Keratinocyte (primary cell): ENCODE results near the gene UPP1.

ENCODE experiments used
- EZH2 ChIP-seq: IDR thresholded peaks from one replicate; pipeline ENCODE4 v1.6.1; 2012; ENCODE audit warnings: inconsistent platforms, mild to moderate bottlenecking, low read length, moderate library complexity
- TF ChIP-seq, protein P1 (sequence below), 3 experiments: IDR thresholded peaks in 1 of 3; conservative IDR thresholded peaks in 1 of 3; optimal IDR thresholded peaks in 1 of 3; 2 replicates in 2 of 3; 3 replicates in 1 of 3; pipeline versions ENCODE3 to v1.5.1; 2011; ENCODE audit warnings: low read length in 3 of 3, mild to moderate bottlenecking in 3 of 3, moderate library complexity in 2 of 3, control low read depth in 1 of 3, inconsistent platforms in 1 of 3; ENCODE audit not compliant: insufficient read depth in 2 of 3; ENCODE audit errors: extremely low read depth in 1 of 3

DNA sequence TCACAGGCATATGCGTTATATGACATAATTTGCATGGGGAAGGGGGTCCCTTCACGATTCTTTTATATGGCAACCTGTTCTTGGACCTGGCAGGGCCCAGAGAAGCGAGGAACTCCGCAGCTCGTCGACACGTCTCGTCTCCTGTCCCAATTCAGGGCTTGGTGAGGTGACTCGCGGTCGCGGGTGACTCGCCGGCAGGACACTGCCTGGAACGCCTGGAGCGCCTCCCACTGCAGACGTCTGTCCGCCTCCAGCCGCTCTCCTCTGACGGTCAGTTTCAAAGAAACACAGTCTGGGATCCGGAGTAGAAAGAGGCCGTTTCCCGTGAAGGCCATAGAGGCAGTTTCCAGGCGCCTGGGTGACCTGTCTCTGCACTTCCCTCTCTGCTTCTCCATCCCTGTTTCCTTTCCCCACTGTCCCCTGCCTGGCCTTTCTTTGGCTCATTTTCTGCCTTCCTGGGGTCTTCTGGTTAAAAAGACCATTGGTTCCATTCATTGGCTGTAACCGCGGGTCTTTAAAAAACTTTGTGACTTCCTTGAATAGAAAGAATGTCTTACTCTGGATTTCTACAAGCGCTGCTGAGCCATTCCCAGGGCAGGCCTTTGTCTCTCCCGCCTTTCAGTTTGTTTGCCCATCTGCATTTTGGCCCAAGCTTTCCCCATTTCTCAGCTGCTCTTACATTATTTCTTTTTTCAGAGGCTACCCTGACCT, 1.2 kb downstream of the UPP1 start:
- TF ChIP-seq EZH2, result no peak
- TF ChIP-seq, protein P1, sequence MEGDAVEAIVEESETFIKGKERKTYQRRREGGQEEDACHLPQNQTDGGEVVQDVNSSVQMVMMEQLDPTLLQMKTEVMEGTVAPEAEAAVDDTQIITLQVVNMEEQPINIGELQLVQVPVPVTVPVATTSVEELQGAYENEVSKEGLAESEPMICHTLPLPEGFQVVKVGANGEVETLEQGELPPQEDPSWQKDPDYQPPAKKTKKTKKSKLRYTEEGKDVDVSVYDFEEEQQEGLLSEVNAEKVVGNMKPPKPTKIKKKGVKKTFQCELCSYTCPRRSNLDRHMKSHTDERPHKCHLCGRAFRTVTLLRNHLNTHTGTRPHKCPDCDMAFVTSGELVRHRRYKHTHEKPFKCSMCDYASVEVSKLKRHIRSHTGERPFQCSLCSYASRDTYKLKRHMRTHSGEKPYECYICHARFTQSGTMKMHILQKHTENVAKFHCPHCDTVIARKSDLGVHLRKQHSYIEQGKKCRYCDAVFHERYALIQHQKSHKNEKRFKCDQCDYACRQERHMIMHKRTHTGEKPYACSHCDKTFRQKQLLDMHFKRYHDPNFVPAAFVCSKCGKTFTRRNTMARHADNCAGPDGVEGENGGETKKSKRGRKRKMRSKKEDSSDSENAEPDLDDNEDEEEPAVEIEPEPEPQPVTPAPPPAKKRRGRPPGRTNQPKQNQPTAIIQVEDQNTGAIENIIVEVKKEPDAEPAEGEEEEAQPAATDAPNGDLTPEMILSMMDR (optimal IDR thresholded peaks at IDR 0.05 in 1 of 3, IDR thresholded peaks at IDR 0.05 in 1 of 3, conservative IDR thresholded peaks at IDR 0.05 in 1 of 3; ENCODE audit: extremely low read depth in 1 of 3, insufficient read depth in 2 of 3, low read length in 3 of 3), result no peak
